Measurements from ENCODE around the gene PRAMEF14.
"Not testable (repeated sequence)": the region's sequence is repeated elsewhere in the genome, so short reads cannot be mapped to it uniquely, and the experiment has no call there.

DNA sequence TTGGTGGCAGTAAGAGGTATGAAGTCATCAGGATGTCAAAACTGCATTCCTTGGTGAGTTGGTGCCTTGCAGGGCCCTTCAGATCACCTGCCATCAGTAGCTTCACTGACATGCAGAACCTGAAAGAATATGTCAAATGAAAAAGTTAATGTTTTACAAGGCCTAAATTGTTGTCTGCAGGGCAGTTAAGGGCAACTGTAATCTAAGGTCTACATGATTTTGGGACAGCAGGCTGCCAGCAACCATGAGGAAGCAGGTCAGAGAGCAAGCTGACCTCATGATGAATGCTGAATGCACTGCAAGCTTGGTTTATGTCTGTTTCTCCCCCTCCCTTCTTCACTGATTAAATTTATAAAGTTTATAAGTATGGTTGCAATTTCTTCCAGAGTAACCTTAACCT is 44.7 kb downstream of the PRAMEF14 start:
- not testable (repeated sequence) for TF ChIP-seq SP1 (IDR thresholded peaks at IDR 0.05); EGR1 (IDR thresholded peaks at IDR 0.05; ENCODE audit: low read depth in 2 of 2); MAX (IDR thresholded peaks at IDR 0.05); TAF1 (conservative IDR thresholded peaks at IDR 0.05)
- TF ChIP-seq, protein P1, sequence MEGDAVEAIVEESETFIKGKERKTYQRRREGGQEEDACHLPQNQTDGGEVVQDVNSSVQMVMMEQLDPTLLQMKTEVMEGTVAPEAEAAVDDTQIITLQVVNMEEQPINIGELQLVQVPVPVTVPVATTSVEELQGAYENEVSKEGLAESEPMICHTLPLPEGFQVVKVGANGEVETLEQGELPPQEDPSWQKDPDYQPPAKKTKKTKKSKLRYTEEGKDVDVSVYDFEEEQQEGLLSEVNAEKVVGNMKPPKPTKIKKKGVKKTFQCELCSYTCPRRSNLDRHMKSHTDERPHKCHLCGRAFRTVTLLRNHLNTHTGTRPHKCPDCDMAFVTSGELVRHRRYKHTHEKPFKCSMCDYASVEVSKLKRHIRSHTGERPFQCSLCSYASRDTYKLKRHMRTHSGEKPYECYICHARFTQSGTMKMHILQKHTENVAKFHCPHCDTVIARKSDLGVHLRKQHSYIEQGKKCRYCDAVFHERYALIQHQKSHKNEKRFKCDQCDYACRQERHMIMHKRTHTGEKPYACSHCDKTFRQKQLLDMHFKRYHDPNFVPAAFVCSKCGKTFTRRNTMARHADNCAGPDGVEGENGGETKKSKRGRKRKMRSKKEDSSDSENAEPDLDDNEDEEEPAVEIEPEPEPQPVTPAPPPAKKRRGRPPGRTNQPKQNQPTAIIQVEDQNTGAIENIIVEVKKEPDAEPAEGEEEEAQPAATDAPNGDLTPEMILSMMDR (IDR thresholded peaks at IDR 0.05; ENCODE audit: low read depth, low read length, missing input control): not testable (repeated sequence)

Data from liver (tissue), 3 donors.